Gastroesophageal sphincter (tissue), 4 donors: ENCODE measurements around the gene PLXNB1. TPM values are rescaled to one million over a fixed set of nuclear protein-coding genes. Genes with fewer than 3 reads are reported as not detected.

Experiments used
- ATAC-seq: fragments of 150-250 bp; one replicate; pipeline ENCODE4 v1.9.1; 2016; ENCODE audit warnings: mild to moderate bottlenecking, moderate library complexity
- H3K27ac ChIP-seq, 4 donors: fragments of 200-600 bp; sonication (generic) in 3 of 4; 1 replicate in 3 of 4; 2 replicates in 1 of 4; pipeline ENCODE4 v1.5.1; 2016 to 2019
- H3K27me3 ChIP-seq: fragments of 200-600 bp; sonication (generic); one replicate; pipeline ENCODE4 v1.5.1; 2019
- H3K36me3 ChIP-seq, 2 donors: fragments of 200-600 bp; sonication (generic); one replicate each; pipeline ENCODE4 v1.5.1; 2019; ENCODE audit warnings: control low read depth in 1 of 2
- H3K4me1 ChIP-seq, 3 donors: fragments of 200-600 bp; sonication (generic); 1 replicate in 2 of 3; 2 replicates in 1 of 3; pipeline ENCODE4 v1.5.1; 2016 to 2019; ENCODE audit warnings: control low read depth in 2 of 3
- H3K4me3 ChIP-seq, 2 donors: fragments of 200-600 bp; sonication (generic); one replicate each; pipeline ENCODE4 v1.5.1; 2019; ENCODE audit warnings: mild to moderate bottlenecking in 1 of 2, moderate library complexity in 1 of 2
- H3K9me3 ChIP-seq, 3 donors: fragments of 200-600 bp; sonication (generic); one replicate each; pipeline ENCODE4 v1.5.1; 2017 to 2019; ENCODE audit warnings: control low read depth in 2 of 3
- EP300 ChIP-seq: sonication (generic); formaldehyde crosslinking; IDR thresholded peaks from one replicate; pipeline ENCODE4 v1.6.1; 2017; ENCODE audit warnings: antibody characterized with exemption, mild to moderate bottlenecking
- POLR2A ChIP-seq, 2 donors: fragments of 450-650 bp; IDR thresholded peaks; one replicate each; pipeline ENCODE4 v1.6.1; 2017; ENCODE audit warnings: antibody characterized with exemption in 2 of 2, mild to moderate bottlenecking in 2 of 2, moderate library complexity in 1 of 2
- POLR2AphosphoS5 ChIP-seq: sonication (generic); formaldehyde crosslinking; IDR thresholded peaks from one replicate; pipeline ENCODE4 v1.6.1; 2017; ENCODE audit warnings: antibody characterized with exemption
- WGBS, 2 donors: methylation state at CpG; one replicate each; pipeline ENCODE4 v1.1.5; 2018; ENCODE audit warnings: low coverage in 1 of 2; 5-methylcytosine and 5-hydroxymethylcytosine counted together
- total RNA-seq, 4 donors: library from RNA; depleted of rRNA; stranded (reverse); fragments of >200 nt; gene quantifications; one replicate each; pipeline ENCODE4 v1.1.0, GENCODE V29; 2016
- TF ChIP-seq, protein P1 (sequence below), 4 experiments: fragments of 200-600 bp in 2 of 4; fragments of 450-650 bp in 2 of 4; sonication (generic) in 1 of 4; IDR thresholded peaks; one replicate each; pipeline ENCODE4 v1.5.1; 2017 to 2019; ENCODE audit warnings: antibody characterized with exemption in 4 of 4, mild to moderate bottlenecking in 2 of 4, moderate library complexity in 2 of 4

Gene PLXNB1
- total RNA-seq, 4 donors from 2014 or later, result 125 to 186 (median 147) TPM

DNA sequence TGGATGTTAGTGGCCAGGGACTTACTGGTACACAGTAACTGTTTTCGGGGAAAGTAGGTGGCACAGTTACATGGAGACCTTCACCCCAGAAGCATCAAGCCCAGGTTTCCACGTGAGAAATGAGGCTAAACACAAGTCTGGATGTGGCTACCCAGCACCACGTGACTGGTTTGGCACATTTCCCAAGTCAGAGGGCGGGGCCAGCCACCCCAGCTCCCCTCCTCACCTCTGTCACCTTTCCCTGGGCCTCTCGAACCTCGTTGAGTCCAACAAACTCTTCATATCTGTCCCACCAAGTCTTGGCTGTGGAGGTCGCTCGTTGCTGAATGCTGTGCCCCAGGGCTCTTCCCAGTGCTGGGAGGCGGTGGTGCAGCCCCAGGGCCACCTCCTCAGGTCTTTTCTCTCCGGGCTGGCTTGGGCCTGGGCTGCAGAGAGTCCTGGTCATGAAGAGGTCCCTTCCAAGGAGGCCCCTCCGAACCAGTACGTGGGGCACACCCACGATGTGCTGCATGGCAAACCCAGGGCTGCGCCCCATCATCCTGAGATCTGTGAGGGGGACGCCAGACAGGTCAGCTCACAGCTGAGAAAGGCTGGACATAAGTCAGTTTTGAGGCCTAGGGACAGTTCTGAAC is 4.8 kb upstream of the PLXNB1 start:
- no peak for ATAC-seq
- no peak overlapping the region for H3K4me3 ChIP-seq
- H3K27me3 ChIP-seq, result no peaks in the 10 kb centered on the region
- H3K4me1 ChIP-seq, result peaks cover 6 to 66% (median 31%) of the 10 kb centered on the region in 3 donors
- H3K27ac ChIP-seq, result peak overlapping the region; percentile 69 to 99 (median 92)
- WGBS, 2 donors, result 30 to 40% methylated on average over 2 to 7 of the region's 15 CpGs
- TF ChIP-seq POLR2AphosphoS5 (no peak), EP300 (no peak), POLR2A (IDR thresholded peaks at IDR 0.05) (no peak)
- TF ChIP-seq, protein P1, sequence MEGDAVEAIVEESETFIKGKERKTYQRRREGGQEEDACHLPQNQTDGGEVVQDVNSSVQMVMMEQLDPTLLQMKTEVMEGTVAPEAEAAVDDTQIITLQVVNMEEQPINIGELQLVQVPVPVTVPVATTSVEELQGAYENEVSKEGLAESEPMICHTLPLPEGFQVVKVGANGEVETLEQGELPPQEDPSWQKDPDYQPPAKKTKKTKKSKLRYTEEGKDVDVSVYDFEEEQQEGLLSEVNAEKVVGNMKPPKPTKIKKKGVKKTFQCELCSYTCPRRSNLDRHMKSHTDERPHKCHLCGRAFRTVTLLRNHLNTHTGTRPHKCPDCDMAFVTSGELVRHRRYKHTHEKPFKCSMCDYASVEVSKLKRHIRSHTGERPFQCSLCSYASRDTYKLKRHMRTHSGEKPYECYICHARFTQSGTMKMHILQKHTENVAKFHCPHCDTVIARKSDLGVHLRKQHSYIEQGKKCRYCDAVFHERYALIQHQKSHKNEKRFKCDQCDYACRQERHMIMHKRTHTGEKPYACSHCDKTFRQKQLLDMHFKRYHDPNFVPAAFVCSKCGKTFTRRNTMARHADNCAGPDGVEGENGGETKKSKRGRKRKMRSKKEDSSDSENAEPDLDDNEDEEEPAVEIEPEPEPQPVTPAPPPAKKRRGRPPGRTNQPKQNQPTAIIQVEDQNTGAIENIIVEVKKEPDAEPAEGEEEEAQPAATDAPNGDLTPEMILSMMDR (IDR thresholded peaks at IDR 0.05), result no peak
- H3K9me3 ChIP-seq, result no peaks in the 10 kb centered on the region
- H3K36me3 ChIP-seq, result peaks cover 0 to 13% of the 10 kb centered on the region in 2 donors

GRCh38 chr3:48433472-48434118 is 3.7 kb upstream of the PLXNB1 start:
- TF ChIP-seq POLR2AphosphoS5 (peak; percentile 67), EP300 (no peak)
- no peaks in the 10 kb centered on the region for H3K9me3 ChIP-seq
- H3K27ac ChIP-seq, result peak overlapping the region; percentile 69 to 99 (median 92)
- no peaks in the 10 kb centered on the region for H3K27me3 ChIP-seq
- peaks cover 0 to 13% of the 10 kb centered on the region in 2 donors for H3K36me3 ChIP-seq
- H3K4me1 ChIP-seq, result peaks cover 6 to 58% (median 28%) of the 10 kb centered on the region in 3 donors
- WGBS, 2 donors, result 35 to 40% methylated on average over 1 to 9 of the region's 12 CpGs
- peak; percentile 43 for ATAC-seq
- H3K4me3 ChIP-seq, result peak overlapping the region in 1 of 2 donors; percentile 15

DNA sequence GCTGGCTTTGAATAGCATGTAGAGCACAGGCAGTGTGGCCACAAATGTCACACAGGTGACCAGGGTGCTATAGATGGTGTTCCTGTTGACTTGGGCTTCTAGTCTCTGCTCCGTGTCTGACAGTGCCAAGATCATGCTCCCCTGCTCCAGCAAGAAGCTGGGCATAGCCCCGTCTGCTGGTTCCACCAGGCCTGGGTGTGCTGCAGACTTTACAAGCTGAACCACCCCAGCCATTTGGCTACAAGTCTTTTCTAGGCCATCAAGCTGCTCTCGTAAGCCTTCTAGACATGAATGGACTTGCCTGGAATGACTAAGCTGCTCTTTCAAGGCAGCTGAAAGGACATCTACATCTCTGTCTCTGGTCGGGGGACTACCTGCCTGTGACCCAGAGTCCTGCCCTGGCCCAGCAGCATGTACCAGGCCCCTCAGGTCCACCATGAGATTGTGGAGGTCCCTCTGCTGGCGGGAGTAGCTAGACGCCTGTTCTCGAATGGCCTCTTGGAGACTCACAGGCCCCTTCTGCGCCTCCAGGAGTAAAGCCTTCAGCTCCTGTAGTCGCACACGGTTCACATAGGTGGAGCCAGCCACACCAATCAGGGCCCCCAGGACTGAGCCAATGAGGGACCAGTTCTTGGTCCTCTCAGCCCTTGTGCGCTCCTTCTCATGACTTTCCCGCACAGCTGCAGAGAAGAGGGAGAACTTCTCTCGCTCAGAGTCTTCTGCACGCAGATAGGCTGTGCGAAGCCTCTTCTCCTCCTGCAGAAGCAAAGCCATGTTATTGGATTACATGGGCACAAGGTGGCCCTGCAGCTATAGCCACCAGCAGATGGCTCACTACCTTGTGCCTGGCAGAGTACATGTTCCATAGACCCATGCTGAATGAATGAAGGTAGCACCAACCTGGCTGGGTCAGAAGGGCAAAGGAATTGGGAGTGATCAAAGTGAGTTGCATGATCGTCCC is 2.8 kb upstream of the PLXNB1 start:
- WGBS, 2 donors, result 80 to 86% methylated on average over 1 of the region's 16 CpGs
- no peak for ATAC-seq
- TF ChIP-seq POLR2AphosphoS5 (no peak), EP300 (no peak), POLR2A (IDR thresholded peaks at IDR 0.05) (no peak)
- TF ChIP-seq, protein P1 (IDR thresholded peaks at IDR 0.05), result no peak
- H3K4me3 ChIP-seq, result peak overlapping the region in 1 of 2 donors; percentile 15
- H3K9me3 ChIP-seq, result no peaks in the 10 kb centered on the region
- H3K4me1 ChIP-seq, result peaks cover 6 to 67% (median 31%) of the 10 kb centered on the region in 3 donors
- H3K27ac ChIP-seq, result peak overlapping the region in 3 of 4 donors; percentile 86 to 99 (median 98)
- no peaks in the 10 kb centered on the region for H3K27me3 ChIP-seq
- H3K36me3 ChIP-seq, result peaks cover 0 to 13% of the 10 kb centered on the region in 2 donors

- 69% methylated on average over 5 of the region's 8 CpGs; no CpG with 5 or more reads in 1 of the 2 donors for WGBS, 2 donors
- H3K9me3 ChIP-seq, result no peaks in the 10 kb centered on the region
- H3K4me3 ChIP-seq, result no peak overlapping the region
- no peaks in the 10 kb centered on the region for H3K27me3 ChIP-seq
- ATAC-seq, result no peak
- H3K36me3 ChIP-seq, result peaks cover 0 to 13% of the 10 kb centered on the region in 2 donors
- peaks cover 6 to 78% (median 35%) of the 10 kb centered on the region in 3 donors for H3K4me1 ChIP-seq
- H3K27ac ChIP-seq, result peak overlapping the region; percentile 88 to 99 (median 97)
- TF ChIP-seq, protein P1 (IDR thresholded peaks at IDR 0.05), result no peak
- no peak for TF ChIP-seq EP300
- TF ChIP-seq POLR2AphosphoS5, result no peak
- TF ChIP-seq POLR2A (IDR thresholded peaks at IDR 0.05), result no peak
These were observed 1.5 kb upstream of the PLXNB1 start for GRCh38 chr3:48431224-48432029.
